ENCODE data around the gene P2RX2. TPM values are rescaled to one million over a fixed set of nuclear protein-coding genes. Genes with fewer than 3 reads are reported as not detected.

P2RX2 gene
- total and polyA plus RNA-seq, 2 donors (not counting 1 experiment from before 2014, with no cell fraction given): not detected

DNA sequence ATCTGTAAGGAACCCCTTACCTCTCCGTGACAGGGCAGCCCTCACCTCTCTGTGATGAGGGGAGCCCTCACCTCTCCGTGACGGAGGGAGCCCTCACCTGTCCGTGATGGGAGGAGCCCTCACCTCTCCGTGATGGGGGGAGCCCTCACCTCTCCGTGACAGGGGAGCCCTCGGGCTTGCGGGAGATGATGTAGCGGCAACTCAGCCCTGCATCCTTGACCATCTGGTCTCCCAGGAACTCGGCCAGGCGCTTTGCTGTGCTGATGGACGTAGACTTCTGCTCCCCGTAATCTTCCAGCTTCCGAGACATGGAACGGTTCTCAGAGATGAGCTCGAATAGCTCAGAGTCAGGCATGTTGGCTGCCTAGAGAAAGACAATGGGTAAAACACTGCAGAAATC is 40.6 kb downstream of the P2RX2 start:
- peaks cover 20% of the 10 kb centered on the region for H3K36me3 ChIP-seq (ENCODE audit: control insufficient read depth, insufficient read depth, low read length)
- DNase-seq (ENCODE audit: low read depth in 2 of 2): no peak
- TF ChIP-seq EZH2 (IDR thresholded peaks at IDR 0.05; ENCODE audit: low read length, missing control alignments) (no peak), CTCF (conservative IDR thresholded peaks at IDR 0.05 in 1 of 2, IDR thresholded peaks at IDR 0.05 in 1 of 2; ENCODE audit: low read depth in 1 of 2, low read length in 2 of 2) (no peak)

DNA sequence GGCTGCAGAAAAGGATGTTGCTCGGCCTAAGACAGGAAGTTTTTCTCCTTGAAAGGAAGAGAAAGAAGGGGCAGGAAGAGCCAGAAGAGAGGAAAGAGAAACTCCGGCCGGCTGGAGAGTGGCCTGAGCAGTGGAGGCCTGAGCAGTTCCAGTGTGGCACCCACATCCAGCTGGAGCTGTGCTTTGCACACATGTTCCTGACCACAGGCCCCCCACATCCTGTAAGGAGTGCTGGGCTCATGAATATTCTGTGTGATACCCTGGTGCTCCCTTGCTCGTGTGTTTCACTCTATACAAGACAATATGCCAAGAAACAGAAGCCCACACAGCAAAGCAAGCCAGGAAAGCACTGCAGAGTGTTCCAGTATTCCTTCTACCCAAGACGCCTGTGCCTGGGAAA is 41.5 kb downstream of the P2RX2 start:
- Histone ChIP-seq H3K4me2 (ENCODE audit: extremely low read depth, insufficient read depth, low read length) (no peak overlapping the region), H3K9me3 (ENCODE audit: control insufficient read depth, insufficient read depth, low read depth, low read length) (no peaks in the 10 kb centered on the region), H3K27ac (ENCODE audit: insufficient read depth, low read length) (no peak overlapping the region), H3K36me3 (ENCODE audit: control insufficient read depth, insufficient read depth, low read length) (peaks cover 21% of the 10 kb centered on the region), H3K79me2 (ENCODE audit: control insufficient read depth, insufficient read depth, low read length) (no peaks in the 10 kb centered on the region), H3K9ac (ENCODE audit: insufficient read depth, low read length) (no peak overlapping the region), H3K27me3 (ENCODE audit: control insufficient read depth, insufficient read depth, low read length) (no peaks in the 10 kb centered on the region), H2AFZ (ENCODE audit: low read length) (no peak overlapping the region), H3K4me1 (ENCODE audit: control insufficient read depth, extremely low read depth, insufficient read depth, low read length) (no peaks in the 10 kb centered on the region), H3K4me3 (replicated peaks in 1 of 4; ENCODE audit: control extremely low read depth in 1 of 4, insufficient read depth in 1 of 4, low read depth in 3 of 4, low read length in 4 of 4) (no peak overlapping the region), H4K20me1 (ENCODE audit: control insufficient read depth, extremely low read depth, insufficient read depth, low read length) (no peaks in the 10 kb centered on the region)
- TF ChIP-seq EZH2 (IDR thresholded peaks at IDR 0.05; ENCODE audit: low read length, missing control alignments) (no peak), CTCF (conservative IDR thresholded peaks at IDR 0.05 in 1 of 2, IDR thresholded peaks at IDR 0.05 in 1 of 2; ENCODE audit: low read depth in 1 of 2, low read length in 2 of 2) (no peak)
- no peak for DNase-seq (ENCODE audit: low read depth in 2 of 2)

More for the DNA sequence above, 40.6 kb downstream of the P2RX2 start:
- no peaks in the 10 kb centered on the region for H3K4me1 ChIP-seq (ENCODE audit: control insufficient read depth, extremely low read depth, insufficient read depth, low read length)
- H3K4me2 ChIP-seq (ENCODE audit: extremely low read depth, insufficient read depth, low read length): no peak overlapping the region
- H3K27me3 ChIP-seq (ENCODE audit: control insufficient read depth, insufficient read depth, low read length): no peaks in the 10 kb centered on the region
- no peak overlapping the region for H3K9ac ChIP-seq (ENCODE audit: insufficient read depth, low read length)
- no peak overlapping the region for H3K4me3 ChIP-seq (replicated peaks in 1 of 4; ENCODE audit: control extremely low read depth in 1 of 4, insufficient read depth in 1 of 4, low read depth in 3 of 4, low read length in 4 of 4)
- no peaks in the 10 kb centered on the region for H3K79me2 ChIP-seq (ENCODE audit: control insufficient read depth, insufficient read depth, low read length)
- no peak overlapping the region for H3K27ac ChIP-seq (ENCODE audit: insufficient read depth, low read length)
- no peaks in the 10 kb centered on the region for H3K9me3 ChIP-seq (ENCODE audit: control insufficient read depth, insufficient read depth, low read depth, low read length)
- H2AFZ ChIP-seq (ENCODE audit: low read length): no peak overlapping the region
- no peaks in the 10 kb centered on the region for H4K20me1 ChIP-seq (ENCODE audit: control insufficient read depth, extremely low read depth, insufficient read depth, low read length)

- Histone ChIP-seq H3K9me3 (ENCODE audit: control insufficient read depth, insufficient read depth, low read depth, low read length) (no peaks in the 10 kb centered on the region), H3K4me2 (ENCODE audit: extremely low read depth, insufficient read depth, low read length) (no peak overlapping the region), H4K20me1 (ENCODE audit: control insufficient read depth, extremely low read depth, insufficient read depth, low read length) (no peaks in the 10 kb centered on the region), H2AFZ (ENCODE audit: low read length) (no peak overlapping the region), H3K9ac (ENCODE audit: insufficient read depth, low read length) (no peak overlapping the region), H3K36me3 (ENCODE audit: control insufficient read depth, insufficient read depth, low read length) (peaks cover 21% of the 10 kb centered on the region), H3K4me1 (ENCODE audit: control insufficient read depth, extremely low read depth, insufficient read depth, low read length) (no peaks in the 10 kb centered on the region), H3K27me3 (ENCODE audit: control insufficient read depth, insufficient read depth, low read length) (no peaks in the 10 kb centered on the region), H3K27ac (ENCODE audit: insufficient read depth, low read length) (no peak overlapping the region), H3K4me3 (replicated peaks in 1 of 4; ENCODE audit: control extremely low read depth in 1 of 4, insufficient read depth in 1 of 4, low read depth in 3 of 4, low read length in 4 of 4) (no peak overlapping the region), H3K79me2 (ENCODE audit: control insufficient read depth, insufficient read depth, low read length) (no peaks in the 10 kb centered on the region)
- TF ChIP-seq EZH2 (IDR thresholded peaks at IDR 0.05; ENCODE audit: low read length, missing control alignments) (no peak), CTCF (conservative IDR thresholded peaks at IDR 0.05 in 1 of 2, IDR thresholded peaks at IDR 0.05 in 1 of 2; ENCODE audit: low read depth in 1 of 2, low read length in 2 of 2) (no peak)
- DNase-seq (ENCODE audit: low read depth in 2 of 2): no peak
Observed at GRCh38 chr12:132660996-132661395, 42.4 kb downstream of the P2RX2 start.

Measured in fibroblast of lung (primary cell).